ENCODE measurements around the gene LRRC14B.
"Not testable (repeated sequence)": the region's sequence is repeated elsewhere in the genome, so short reads cannot be mapped to it uniquely, and the experiment has no call there.

LRRC14B gene

GRCh38 chr5:163338-163620, 28.0 kb upstream of the LRRC14B start:
- DNase-seq (ENCODE audit: low spot score), result no peak
- TF ChIP-seq, protein P1, sequence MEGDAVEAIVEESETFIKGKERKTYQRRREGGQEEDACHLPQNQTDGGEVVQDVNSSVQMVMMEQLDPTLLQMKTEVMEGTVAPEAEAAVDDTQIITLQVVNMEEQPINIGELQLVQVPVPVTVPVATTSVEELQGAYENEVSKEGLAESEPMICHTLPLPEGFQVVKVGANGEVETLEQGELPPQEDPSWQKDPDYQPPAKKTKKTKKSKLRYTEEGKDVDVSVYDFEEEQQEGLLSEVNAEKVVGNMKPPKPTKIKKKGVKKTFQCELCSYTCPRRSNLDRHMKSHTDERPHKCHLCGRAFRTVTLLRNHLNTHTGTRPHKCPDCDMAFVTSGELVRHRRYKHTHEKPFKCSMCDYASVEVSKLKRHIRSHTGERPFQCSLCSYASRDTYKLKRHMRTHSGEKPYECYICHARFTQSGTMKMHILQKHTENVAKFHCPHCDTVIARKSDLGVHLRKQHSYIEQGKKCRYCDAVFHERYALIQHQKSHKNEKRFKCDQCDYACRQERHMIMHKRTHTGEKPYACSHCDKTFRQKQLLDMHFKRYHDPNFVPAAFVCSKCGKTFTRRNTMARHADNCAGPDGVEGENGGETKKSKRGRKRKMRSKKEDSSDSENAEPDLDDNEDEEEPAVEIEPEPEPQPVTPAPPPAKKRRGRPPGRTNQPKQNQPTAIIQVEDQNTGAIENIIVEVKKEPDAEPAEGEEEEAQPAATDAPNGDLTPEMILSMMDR (conservative IDR thresholded peaks at IDR 0.05; ENCODE audit: low read depth), result no peak
- ChIA-PET POLR2A (ENCODE audit: low non-redundant PET) (no interaction called here), CTCF (no interaction called here)
- H3K27ac ChIP-seq, result no peak overlapping the region

DNA sequence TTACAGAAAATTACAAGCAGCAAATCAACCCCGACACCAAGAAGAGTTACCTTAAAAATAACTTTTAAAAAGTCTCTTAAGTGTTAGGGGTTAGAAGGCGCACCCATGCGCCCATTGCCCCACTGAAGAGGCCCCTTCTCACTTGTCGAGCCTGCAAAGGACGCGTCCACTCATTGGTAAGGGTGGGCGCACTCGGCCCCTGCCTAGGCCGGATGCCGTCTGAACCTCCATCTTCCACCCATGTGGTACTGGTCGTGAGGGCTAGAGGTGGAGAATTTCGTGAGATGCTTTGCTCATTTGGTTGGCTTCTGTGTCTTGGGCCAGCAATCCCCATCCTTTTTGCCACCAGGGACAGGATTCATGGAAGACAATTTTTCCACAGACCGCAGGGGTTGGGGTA, 27.5 kb upstream of the LRRC14B start:
- CTCF ChIA-PET, result no interaction called here
- TF ChIP-seq, protein P1 (conservative IDR thresholded peaks at IDR 0.05; ENCODE audit: low read depth), result no peak
- POLR2A ChIA-PET (ENCODE audit: low non-redundant PET), result no interaction called here
- no peak for DNase-seq (ENCODE audit: low spot score)
- no peak overlapping the region for H3K27ac ChIP-seq

- ChIA-PET POLR2A (ENCODE audit: low non-redundant PET) (no interaction called here), CTCF (no interaction called here)
- TF ChIP-seq, protein P1 (conservative IDR thresholded peaks at IDR 0.05; ENCODE audit: low read depth), result no peak
- H3K27ac ChIP-seq, result no peak overlapping the region
- DNase-seq (ENCODE audit: low spot score), result no peak
Observed at GRCh38 chr5:164244-164643, 27.1 kb upstream of the LRRC14B start.

DNA sequence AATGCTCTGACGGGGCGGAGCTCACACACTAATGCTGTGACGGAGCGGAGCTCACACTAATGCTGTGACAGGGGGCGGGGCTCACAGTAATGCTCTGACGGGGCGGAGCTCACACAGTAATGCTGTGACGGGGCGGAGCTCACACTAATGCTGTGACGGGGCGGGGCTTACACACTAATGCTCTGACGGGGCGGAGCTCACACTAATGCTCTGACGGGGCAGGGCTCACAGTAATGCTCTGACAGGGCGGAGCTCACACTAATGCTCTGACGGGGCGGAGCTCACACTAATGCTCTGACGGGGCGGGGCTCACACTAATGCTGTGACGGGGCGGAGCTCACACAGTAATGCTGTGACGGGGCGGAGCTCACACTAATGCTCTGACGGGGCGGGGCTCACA, 26.5 kb upstream of the LRRC14B start:
- DNase-seq (ENCODE audit: low spot score); POLR2A ChIA-PET (ENCODE audit: low non-redundant PET): not testable (repeated sequence)
- CTCF ChIA-PET, result interaction anchor here (0.6 kb wide), 1 partner anchor 132 kb away, joined by 4 read pairs; no protein-coding TSS in a partner anchor

DNA sequence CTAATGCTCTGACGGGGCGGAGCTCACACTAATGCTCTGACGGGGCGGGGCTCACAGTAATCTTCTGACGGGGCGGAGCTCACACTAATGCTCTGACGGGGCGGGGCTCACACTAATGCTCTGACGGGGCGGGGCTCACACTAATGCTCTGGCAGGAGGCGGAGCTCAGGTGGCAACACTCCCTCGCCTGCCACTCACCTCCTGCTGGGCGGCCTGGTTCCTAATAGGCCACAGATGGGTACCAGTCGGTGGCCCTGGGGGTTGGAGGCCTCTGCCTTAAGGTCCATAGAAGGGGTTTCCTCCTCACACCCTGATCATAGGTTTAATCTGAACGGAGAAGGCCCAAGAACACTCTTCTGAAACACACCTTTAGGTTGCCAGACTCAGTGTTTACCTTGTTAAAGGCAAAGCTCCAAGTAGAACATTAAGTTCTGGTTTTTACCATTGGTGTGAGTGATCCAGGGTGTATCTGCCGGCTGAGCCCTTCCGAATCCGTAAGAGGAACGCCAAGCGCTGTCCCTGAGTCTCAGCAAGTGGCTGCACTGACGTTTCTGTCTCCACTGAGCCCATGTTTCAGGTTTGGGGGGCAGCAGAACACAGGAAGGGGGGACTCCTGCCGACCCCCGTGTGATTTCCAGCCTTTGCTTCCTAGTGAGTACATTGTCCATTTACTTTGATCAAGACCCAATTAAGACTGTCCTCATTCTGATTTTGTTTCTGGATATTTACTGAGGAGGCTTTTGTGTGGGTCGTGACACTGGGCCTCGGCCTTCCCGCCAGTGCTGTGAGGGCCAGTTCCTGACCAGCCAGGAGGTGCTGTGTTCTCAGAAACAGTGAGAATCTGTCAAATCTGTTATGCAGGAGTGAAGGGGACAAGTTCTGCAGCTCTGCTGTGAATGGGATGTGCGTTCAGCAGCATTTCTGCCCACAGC, 24.6 kb upstream of the LRRC14B start:
- H3K27ac ChIP-seq, result peak overlapping the region; percentile 43
- TF ChIP-seq, protein P1 (conservative IDR thresholded peaks at IDR 0.05; ENCODE audit: low read depth), result no peak
- ChIA-PET POLR2A (ENCODE audit: low non-redundant PET) (no interaction called here), CTCF (interaction anchor here (0.9 kb wide), 1 partner anchor 22 kb away, joined by 3 read pairs; no protein-coding TSS in a partner anchor)
- no peak for DNase-seq (ENCODE audit: low spot score)

More for the DNA sequence above, 26.5 kb upstream of the LRRC14B start:
- H3K27ac ChIP-seq, result not testable (repeated sequence)

GRCh38 chr5:167511-167910, 23.8 kb upstream of the LRRC14B start:
- DNase-seq (ENCODE audit: low spot score), result no peak
- POLR2A ChIA-PET (ENCODE audit: low non-redundant PET), result no interaction called here
- CTCF ChIA-PET, result interaction anchor here (0.9 kb wide), 1 partner anchor 21 kb away, joined by 3 read pairs; no protein-coding TSS in a partner anchor
- H3K27ac ChIP-seq, result no peak overlapping the region
- TF ChIP-seq, protein P1 (conservative IDR thresholded peaks at IDR 0.05; ENCODE audit: low read depth), result no peak

- POLR2A ChIA-PET (ENCODE audit: low non-redundant PET), result no interaction called here
- DNase-seq (ENCODE audit: low spot score), result peak; percentile 54
- TF ChIP-seq, protein P1 (conservative IDR thresholded peaks at IDR 0.05; ENCODE audit: low read depth), result no peak
- no peak overlapping the region for H3K27ac ChIP-seq
- CTCF ChIA-PET, result no interaction called here
Observed at GRCh38 chr5:167982-168660, 23.2 kb upstream of the LRRC14B start.
